Ishikawa (cell line): ENCODE data around the gene DENND1A.

Source experiments
- CEBPB ChIP-seq: IDR thresholded peaks from 2 replicates; pipeline ENCODE4 v1.6.1; 2012
- CREB1 ChIP-seq: IDR thresholded peaks from 2 replicates; pipeline ENCODE4 v1.6.1; 2012; ENCODE audit warnings: low read depth
- EP300 ChIP-seq: IDR thresholded peaks from 2 replicates; pipeline ENCODE4 v1.6.1; 2012; ENCODE audit warnings: borderline replicate concordance
- NFIC ChIP-seq: IDR thresholded peaks from 2 replicates; pipeline ENCODE4 v1.6.1; 2012
- RAD21 ChIP-seq: IDR thresholded peaks from 2 replicates; pipeline ENCODE4 v1.6.1; 2012; ENCODE audit warnings: low read depth
- TAF1 ChIP-seq: IDR thresholded peaks from 2 replicates; pipeline ENCODE4 v1.6.1; 2012; ENCODE audit warnings: low read depth, mild to moderate bottlenecking
- TCF12 ChIP-seq: IDR thresholded peaks from 2 replicates; pipeline ENCODE4 v1.6.1; 2012; ENCODE audit warnings: low read depth
- YY1 ChIP-seq: IDR thresholded peaks from 2 replicates; pipeline ENCODE4 v1.6.1; 2012; ENCODE audit warnings: low read depth
- ZBTB7A ChIP-seq: IDR thresholded peaks from 2 replicates; pipeline ENCODE4 v1.6.1; 2012; ENCODE audit warnings: low read depth
- TF ChIP-seq, protein P1 (sequence below): IDR thresholded peaks from 2 replicates; pipeline ENCODE4 v1.6.1; 2012; ENCODE audit warnings: low read depth, mild to moderate bottlenecking
- TF ChIP-seq, protein P2 (sequence below): IDR thresholded peaks from 2 replicates; pipeline ENCODE4 v1.6.1; 2012

DNA sequence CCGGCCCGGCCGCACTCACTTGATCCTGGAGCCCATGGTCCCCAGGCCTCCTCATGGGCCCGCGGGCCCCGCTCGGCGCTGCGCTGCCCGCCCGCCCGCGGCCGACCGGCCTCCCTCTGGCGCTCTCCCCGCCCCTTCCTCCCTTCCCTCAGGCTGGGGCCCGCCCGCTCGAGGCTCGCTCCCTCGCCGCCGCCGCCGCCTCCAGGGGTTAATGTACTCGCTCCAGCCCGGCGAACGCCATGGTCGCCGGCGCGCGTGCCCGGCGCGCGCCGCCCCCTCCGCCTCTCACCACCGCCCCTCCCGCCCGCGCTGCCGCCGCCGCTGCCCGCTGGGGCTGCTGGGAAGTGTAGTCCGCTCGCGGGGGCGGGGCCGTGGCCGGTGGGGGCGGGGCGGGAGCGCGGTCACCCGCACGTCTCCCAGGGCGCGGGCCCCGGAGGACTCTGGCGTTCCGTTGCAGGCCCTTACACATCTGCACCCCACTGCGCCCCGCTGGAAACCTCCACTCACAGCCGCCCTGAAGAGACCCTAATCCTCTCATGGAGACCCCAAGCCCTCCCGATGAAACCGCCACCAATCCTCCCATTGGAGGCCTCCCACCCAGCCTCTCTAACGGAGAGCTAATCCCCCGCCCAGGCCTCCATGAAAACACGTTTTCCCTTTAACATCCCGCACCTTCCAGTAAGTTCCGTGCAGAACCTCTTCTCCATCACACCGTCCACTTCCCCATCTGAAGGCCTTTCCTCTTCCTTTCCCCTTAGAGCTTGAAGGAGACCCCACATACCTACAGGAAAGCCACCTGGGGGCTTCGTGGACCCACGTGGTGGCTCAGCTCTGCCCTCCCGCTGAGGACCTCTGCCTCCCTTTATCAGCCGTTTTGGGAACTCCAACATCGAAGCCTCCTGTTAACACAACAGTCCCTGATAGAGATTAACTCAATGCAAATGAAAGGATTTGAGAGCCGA lies at the start of gene DENND1A:
- TF ChIP-seq, protein P1, sequence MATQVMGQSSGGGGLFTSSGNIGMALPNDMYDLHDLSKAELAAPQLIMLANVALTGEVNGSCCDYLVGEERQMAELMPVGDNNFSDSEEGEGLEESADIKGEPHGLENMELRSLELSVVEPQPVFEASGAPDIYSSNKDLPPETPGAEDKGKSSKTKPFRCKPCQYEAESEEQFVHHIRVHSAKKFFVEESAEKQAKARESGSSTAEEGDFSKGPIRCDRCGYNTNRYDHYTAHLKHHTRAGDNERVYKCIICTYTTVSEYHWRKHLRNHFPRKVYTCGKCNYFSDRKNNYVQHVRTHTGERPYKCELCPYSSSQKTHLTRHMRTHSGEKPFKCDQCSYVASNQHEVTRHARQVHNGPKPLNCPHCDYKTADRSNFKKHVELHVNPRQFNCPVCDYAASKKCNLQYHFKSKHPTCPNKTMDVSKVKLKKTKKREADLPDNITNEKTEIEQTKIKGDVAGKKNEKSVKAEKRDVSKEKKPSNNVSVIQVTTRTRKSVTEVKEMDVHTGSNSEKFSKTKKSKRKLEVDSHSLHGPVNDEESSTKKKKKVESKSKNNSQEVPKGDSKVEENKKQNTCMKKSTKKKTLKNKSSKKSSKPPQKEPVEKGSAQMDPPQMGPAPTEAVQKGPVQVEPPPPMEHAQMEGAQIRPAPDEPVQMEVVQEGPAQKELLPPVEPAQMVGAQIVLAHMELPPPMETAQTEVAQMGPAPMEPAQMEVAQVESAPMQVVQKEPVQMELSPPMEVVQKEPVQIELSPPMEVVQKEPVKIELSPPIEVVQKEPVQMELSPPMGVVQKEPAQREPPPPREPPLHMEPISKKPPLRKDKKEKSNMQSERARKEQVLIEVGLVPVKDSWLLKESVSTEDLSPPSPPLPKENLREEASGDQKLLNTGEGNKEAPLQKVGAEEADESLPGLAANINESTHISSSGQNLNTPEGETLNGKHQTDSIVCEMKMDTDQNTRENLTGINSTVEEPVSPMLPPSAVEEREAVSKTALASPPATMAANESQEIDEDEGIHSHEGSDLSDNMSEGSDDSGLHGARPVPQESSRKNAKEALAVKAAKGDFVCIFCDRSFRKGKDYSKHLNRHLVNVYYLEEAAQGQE: no peak
- TF ChIP-seq TAF1: peak; percentile 64; the same call in 1 of the 2 replicates
- TF ChIP-seq CREB1: no peak
- TF ChIP-seq, protein P2, sequence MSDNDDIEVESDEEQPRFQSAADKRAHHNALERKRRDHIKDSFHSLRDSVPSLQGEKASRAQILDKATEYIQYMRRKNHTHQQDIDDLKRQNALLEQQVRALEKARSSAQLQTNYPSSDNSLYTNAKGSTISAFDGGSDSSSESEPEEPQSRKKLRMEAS: peak; percentile 28; the same call in 1 of the 2 replicates
- TF ChIP-seq RAD21: no peak
- TF ChIP-seq EP300: no peak
- no peak for TF ChIP-seq TCF12
- TF ChIP-seq YY1: peak; percentile 67; the same call in 1 of the 2 replicates
- 0 out of 2 replicates have a peak, but pooled peaks have one; percentile 35 for TF ChIP-seq ZBTB7A
- no peak for TF ChIP-seq NFIC
- TF ChIP-seq CEBPB: no peak
